Limb (tissue), 2 donors: Measurements from ENCODE around the gene CLK3.
"Not testable (repeated sequence)": the region's sequence is repeated elsewhere in the genome, so short reads cannot be mapped to it uniquely, and the experiment has no call there.

Experiments used
- DNase-seq, 2 donors: peaks; one replicate each; pipeline ENCODE4 v3.0.0-alpha.2; 2016; ENCODE audit errors: extremely low spot score in 2 of 2

Gene CLK3

DNA sequence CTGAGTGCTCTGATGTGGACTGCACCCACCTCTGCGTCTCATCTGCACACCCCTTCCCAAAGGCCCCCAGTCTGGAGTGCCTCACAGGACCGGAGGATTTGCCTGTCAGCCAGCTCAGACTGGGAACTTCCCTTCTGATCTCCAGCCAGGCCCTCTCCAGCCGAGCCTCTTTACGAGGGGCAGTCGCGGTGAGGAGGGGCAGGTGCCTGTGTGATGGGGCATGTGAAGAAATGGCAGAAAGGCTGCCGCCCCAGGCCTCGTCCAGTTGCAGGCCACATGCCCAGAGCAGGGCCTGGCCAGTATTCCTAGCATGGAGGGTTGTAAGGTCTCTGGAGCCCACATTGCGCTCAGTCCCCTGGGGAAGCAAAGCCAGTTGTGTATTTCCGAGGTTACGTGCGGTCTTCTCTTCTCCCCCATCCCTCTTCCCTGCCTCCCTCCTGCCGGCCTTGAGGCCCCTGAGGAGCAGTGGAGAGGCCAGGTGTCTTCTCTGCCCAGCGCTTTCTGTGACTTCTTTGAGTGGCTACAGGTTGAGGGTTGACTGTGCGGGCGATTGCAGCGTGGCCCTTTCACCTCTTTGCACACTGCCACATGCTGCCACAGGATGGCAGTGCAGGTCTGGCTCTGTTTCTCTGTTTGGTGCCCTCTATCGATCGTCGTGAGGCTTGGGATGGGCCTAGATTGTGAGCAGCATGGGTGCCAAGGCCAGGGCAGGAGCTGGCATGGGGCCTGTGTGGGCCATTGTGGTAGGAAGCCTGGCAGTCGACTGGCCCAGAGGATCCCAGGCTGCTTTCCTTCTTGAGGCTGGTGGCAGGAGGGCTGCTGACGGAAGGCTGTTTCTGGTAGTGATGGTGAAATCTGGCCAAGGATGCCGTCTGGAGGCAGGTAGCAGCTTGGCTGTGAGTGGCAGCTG lies 5.3 kb downstream of the CLK3 start:
- DNase-seq = peak in 1 of 2 donors; percentile 62

DNA sequence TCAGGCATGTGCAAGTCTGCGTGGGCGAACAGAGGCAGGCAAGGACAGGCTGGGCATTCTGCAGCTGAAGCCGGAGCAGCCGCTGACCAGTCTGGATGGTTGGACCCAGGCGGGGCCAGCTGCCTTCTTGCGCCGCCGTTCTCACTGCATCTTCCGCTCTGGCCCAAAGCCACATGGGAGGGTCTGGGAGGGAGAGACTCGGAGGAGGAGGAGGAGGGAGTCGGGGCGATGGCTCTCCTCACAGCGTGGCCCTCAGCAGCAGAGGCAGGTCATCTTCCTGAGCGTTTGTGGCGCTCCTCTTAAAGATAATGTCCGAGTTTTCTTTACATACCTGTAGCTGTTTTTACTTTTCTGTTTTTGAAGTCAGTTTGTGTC lies 5.9 kb downstream of the CLK3 start:
- DNase-seq = peak in 1 of 2 donors; percentile 27

DNA sequence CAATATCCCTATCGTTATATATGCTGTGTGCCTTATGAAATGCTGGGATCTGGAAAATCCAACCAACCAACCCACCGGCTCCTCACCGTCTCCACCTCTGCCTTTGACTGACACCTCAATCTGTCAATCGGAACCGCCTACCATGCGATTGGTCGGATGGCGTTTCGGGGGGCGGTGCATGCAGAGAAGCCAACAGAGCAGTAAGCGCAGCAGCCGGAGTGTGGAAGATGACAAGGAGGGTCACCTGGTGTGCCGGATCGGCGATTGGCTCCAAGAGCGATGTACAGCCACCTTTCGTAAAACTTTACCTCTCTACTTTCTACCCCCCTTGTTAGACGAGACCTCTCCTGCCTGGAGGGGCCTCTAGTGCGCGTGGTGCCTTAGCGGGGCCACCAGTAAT lies 6.3 kb downstream of the CLK3 start:
- DNase-seq = peak in 1 of 2 donors; percentile 31

DNA sequence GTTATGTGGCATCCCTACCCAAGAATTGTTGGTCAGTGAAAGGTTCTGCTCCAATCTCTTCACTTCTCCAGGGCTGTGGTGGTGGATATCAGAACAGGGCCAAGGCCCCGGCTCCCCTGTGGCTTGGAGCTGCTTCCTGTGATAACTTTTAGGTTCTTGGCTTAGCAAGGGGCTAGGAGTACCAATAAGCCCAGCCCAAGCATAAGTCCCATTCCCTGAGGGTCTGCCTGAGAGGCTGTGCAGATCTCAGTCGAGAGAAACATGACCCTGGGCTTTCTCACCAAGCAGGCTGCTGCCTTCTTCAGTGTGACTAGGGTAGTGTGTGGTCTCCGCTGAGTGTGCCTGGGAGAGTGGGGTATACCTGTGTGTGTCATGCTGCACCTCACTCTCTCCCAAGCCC lies 7.1 kb downstream of the CLK3 start:
- no peak for DNase-seq

DNA sequence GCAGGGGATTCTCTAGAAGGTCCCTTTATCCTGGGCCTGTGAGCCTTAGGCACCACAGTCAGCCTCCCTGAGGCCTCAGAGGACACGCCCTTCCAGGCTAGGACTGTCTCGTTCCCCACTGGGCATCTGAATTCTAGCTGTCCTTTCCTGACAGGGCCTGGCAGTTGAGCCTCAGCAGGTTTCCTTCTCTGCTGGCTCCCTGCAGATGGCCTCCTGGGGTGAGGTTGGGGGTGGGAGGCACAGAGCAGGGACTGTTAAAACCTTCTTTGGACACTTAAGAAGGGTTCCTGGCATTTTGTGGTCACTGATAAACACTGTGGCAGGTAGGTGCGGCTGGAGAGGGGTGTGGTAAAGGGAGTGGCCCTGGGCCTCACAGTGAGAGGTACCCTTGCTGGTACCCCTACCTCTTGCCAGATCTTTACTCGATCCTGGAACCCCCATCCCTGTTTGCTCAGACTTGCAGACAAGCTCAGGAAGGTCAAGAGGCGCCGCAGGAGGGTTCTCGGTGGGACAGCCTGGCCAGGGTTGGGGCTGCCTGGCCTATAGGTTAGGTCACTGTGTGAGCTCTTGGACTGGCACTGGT lies 8.5 kb downstream of the CLK3 start:
- DNase-seq = peak in 1 of 2 donors; percentile 17

DNA sequence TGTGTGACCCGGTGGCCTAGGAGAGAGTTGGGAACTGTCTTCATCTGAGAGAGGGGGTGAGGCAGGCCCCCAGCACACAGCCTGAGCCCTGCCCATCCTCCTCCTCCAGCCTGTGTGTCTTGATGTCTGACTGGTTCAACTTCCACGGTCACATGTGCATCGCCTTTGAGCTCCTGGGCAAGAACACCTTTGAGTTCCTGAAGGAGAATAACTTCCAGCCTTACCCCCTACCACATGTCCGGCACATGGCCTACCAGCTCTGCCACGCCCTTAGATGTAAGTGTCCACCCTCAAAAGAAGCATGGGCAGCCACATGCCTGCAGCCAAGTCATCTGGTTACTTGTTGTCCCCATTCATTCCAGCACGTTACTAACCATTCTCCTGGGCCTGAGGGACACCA lies 10.1 kb downstream of the CLK3 start:
- DNase-seq = peak in 1 of 2 donors; percentile 15

DNA sequence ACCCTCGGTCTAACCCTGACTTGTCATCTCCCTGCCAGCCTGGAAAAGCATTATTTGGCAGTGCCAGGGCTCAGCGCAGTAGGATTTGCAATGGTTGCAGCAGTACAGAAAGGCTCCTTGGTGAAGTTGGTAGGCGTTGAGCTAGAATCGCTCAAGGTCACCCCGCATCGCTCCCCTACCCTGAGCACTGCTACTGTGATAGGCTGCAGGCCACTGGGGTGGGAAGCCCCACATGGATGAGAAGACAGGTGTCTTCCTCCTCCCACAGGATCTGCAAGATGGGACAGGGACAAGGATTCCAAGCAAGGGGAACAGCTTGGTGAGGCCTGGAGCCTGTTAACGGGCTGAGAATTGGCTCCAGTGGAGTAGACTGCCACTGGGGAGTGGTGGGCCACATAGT lies 10.7 kb downstream of the CLK3 start:
- DNase-seq = no peak

DNA sequence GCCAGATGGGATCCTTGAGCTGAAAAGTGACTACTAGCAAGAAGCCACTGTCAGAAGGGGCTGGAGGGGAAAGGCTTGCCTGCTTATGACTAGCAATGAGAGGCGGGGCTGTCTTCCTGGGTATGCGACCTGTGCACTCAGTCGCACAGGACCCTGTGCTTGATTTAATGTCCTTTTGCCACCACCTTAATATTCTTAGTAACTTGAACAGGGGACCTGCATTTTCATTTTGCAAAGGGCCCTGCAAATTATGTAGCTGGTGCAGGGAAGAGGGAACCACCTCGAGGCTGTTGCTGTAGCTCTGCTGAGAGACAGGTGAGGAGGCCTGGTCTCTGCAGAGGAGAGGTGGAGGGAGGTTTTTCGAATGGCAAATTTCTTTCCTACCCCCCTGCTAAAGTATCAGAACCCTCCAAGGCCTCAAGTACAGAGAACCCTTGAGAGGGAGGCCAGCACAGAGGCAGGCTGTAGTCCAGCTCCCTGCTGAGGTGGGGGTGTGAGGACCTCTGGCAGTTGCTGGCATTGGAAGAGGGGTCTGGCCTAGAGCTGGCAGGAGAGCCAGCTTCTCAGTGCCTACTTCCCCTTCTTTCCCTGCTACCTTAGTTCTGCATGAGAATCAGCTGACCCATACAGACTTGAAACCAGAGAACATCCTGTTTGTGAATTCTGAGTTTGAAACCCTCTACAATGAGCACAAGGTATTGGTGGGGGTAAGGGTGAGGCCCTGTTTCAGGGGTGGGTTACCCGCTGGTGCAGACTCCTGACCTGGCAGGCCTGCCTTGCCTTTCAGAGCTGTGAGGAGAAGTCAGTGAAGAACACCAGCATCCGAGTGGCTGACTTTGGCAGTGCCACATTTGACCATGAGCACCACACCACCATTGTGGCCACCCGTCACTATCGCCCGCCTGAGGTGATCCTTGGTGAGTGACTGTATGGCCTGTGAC lies 11.4 kb downstream of the CLK3 start:
- DNase-seq = no peak

DNA sequence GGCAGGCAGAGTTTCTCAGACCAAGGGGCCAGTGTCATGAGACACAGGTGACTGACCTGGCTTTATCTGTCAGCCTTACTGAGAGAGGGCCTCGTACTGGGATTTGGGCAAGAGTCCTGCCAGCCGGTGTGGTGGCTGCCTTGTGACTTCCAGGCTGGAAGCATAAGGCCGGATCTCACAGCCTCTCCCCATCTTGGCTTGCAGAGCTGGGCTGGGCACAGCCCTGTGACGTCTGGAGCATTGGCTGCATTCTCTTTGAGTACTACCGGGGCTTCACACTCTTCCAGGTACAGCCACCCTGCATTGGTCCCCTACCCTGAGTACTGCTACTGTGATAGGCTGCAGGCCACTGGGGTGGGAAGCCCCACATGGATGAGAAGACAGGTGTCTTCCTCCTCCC lies 12.1 kb downstream of the CLK3 start:
- DNase-seq = no peak

DNA sequence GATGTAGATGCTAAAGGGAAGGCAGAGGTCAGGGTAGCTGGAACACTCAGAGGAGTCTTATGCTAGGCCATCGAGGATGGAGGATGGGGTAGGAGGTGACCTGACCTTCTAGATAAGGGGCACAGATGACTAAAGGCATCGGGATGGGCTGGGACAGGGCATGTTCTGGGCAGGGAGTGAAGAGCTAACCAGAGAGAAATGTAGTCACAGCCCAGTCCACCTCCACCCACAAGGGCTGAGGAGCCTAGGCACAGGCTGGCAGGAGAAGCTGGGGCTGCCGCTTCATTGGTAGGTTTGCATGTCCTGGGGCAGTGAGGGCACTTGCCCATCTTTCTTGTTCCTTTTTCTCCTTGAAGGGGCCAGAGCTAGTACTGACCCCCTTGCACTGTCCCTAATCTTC lies 12.6 kb downstream of the CLK3 start:
- no peak for DNase-seq

DNA sequence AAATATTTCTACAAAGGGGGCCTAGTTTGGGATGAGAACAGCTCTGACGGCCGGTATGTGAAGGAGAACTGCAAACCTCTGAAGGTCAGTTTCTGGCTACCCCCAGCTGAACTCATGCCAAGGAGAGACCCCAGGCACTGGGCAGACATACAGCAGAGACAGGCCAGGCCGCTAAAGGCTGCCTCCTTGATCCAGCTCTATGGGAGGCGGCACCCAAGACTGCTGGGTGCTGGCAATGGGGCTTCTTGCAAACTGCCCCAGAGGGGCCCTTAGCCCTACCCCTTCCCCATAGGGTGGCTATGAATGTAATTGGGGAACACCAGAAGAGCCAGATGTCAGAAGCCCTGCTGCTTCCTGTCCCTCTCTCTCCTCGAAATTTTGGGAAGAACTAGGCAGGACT lies 13.3 kb downstream of the CLK3 start:
- DNase-seq = no peak

DNA sequence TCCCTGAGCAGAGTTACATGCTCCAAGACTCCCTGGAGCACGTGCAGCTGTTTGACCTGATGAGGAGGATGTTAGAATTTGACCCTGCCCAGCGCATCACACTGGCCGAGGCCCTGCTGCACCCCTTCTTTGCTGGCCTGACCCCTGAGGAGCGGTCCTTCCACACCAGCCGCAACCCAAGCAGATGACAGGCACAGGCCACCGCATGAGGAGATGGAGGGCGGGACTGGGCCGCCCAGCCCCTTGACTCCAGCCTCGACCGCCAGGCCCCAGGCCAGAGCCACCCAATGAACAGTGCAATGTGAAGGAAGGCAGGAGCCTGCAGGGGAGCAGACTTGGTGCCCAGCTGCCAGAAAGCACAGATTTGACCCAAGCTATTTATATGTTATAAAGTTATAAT lies 14.1 kb downstream of the CLK3 start:
- DNase-seq = not testable (repeated sequence)

DNA sequence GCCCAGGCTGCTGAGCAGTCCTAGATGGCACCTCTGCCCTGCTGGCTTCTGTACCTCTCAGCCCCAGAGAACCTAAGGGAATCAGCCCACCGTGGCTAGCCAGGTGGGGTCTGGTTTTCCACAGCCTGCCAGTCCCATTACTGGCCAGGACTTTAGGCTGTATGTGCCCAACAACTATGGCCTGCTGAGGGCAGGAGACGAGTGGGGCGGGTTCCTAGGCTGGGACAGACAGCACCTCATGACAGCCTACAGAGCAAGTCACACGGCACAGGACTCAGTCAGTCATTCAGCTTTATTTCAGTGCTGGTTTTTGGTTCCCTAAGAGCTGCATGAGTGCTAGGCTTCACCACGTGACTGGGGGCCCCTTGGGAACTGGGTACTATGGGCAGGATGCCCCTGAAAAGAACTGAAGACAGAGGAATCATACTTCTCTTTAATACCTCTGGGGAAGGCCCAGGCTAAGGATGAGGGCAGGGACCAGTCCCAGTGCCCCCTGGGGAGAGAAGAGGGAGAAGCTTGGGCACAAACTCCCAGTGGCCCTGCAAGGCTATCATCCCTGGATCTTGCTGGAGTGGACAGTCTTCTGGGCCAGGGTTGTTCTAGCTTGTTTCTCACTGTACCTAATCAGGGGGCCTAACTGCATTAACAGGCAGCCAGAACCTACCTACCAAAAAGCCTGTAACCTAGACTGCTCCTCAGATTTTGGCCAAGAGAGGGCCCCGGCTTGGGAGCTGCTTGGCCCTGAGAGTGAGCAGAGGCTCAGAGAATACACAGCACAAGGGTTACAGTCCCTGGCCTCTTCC lies 14.8 kb downstream of the CLK3 start:
- DNase-seq = no peak

DNA sequence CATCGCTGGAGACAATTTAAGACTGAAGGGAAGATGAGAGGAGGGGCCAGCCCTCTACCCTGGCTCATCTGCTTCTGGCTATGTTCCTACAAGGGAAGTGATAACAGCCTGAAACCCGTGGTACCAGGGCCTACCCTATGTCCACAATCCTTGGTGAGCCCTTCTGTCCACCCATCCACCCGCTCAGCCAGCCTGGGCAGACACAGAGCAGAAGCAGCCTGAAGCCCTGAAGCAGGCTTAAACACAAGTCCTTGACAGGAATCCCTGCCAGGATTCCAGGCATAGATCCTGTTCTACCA lies 15.4 kb downstream of the CLK3 start:
- no peak for DNase-seq

DNA sequence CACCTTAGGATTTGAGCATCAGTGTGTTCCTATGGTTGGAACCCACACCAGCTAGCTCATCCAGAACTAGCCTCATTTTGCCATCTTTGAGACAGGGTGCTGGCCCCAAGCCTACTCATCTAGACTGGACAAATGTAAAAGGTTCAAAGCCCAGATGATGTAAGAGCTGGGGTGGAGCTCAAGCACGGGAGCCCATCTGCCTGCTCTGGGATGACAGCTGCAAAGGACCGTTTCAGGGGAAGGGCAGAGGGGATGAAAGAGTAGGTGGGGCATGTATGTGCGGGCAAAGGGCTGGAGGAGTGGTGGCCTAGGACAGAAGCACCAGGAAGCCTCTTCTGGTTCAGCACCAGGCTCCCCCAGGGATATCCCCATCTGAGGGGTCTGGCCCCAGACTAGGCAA lies 15.8 kb downstream of the CLK3 start:
- no peak for DNase-seq

DNA sequence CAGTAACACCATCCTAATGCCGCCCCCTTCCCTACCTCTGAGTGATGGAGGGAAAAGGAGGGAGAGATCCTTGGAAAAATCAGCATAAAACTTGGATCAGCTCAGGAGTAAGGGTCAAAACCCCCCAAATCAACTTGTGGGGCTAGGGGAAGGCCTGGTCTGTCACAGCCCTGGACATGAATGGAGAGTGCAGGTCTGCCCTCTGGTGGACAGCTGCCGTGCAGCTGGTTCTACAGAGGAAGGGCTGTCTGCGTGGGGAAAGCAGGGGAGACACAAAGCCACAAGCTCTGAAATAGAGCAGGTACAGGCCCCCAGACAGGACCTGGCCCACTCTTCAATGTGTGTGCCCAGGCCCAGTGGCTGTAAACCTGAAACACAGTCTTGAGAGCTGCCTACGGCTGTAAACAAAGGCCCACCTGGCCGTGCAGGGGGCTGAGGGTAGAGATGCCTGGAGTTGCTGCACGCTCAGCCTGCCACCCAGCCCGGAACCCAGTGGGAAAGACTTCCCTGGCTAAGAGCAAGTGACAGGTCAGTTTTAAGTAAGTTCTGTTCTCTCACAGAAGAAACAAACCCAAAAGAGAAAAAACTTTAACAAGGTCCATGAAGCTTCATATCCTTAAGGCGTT lies 16.4 kb downstream of the CLK3 start:
- DNase-seq = peak; percentile 35 to 74

DNA sequence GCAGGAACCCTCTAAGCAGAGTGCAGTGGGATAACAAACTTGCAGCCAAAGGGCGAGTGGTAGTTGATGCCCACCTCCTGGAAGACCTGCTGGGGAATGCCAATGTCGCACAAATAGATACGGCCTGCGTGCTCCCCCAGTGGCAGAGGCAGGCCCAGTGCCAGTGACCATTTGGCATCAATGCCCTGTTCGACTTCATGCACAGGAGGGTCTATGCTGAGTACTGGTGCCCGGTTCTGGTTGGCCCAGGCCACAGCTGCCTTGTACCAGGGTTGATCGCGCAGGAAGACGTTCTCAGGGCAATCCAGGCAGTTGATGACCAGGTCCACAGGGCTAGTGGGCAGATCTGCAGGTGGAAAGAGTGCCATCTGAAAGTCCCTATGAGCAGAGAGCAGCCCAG lies 17.0 kb downstream of the CLK3 start:
- DNase-seq = no peak

DNA sequence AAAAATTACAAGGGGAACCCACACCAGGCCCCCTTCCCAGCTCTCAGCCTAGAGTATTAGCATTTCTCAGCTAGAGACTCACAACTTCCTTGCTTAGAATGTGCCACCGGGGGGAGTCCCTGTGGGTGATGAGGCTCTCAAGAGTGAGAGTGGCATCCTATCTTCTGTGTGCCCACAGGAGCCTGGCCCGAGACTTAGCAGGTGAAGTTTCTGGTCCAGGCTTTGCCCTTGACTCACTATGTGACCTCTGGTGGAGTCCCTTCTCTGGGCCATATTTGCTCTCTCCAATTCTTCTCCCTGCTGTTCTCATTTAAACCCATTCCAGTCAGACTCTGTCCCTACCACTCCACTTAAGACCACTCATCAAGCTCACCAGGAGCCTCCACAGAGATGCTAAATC lies 18.1 kb downstream of the CLK3 start:
- no peak for DNase-seq

DNA sequence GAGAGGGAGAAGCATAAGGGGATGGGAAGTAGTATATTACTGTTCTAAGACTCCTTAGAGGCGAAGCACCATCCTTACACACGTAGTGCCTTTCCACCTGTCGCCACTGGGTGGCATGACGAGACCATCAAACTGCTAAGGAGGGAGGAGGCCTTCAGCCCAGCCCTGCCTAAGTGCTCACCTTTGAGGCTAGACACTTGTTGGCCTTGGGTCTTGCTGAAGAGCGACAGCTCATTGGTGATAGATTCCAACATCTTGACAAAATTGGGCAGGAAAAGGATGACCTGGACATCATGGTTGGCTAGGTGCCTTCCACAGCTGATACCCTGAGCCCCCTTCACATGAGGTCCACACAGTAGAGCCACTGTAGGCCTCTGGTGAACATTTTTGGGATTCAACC lies 19.6 kb downstream of the CLK3 start:
- peak; percentile 44 to 73 for DNase-seq

DNA sequence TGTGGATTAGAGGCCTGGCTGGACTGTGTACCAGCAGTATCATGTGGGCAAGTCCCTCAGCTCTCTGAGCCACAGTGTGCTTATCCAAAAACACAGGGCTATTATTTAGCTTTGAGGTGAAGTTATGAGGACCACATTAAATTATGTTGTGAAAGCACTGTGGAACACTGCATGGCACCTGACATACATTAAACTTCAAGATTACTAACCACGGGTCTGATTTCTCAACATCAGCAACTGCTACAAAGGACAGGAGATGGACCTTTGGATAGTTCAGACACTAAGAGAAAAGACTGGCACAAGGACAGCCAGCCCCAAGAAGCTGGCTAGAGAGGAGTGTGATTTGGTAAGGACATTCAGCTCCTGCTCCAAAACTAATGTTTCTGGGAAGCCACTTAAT lies 21.3 kb downstream of the CLK3 start:
- no peak for DNase-seq

DNA sequence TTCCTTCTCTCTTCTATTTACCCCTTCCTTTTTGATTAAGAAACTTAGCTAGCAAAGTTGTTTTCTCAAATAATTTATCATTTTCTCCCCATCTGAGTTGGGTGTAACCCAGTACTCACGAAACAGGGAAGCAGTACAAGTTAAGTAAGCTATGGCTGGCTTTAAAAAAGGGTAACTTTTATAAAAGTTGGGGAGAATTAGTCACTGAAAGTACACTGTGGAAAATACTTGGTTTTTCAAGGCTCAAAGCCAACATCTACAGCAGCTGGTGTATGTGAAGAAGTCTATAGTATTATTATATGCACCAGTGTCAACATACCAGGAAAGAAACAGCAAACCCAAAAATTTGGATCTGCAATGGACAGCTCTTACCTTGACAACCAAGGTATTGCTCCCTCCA lies 25.5 kb downstream of the CLK3 start:
- no peak for DNase-seq
